Measurements from ENCODE around the gene JMJD8.

Gene JMJD8

GRCh38 chr16:711548-712320 lies 27.6 kb upstream of the JMJD8 start (continued):
- TF ChIP-seq ZNF398 (tag by site-specific recombination; IDR thresholded peaks at IDR 0.05) (no peak), ZBTB17 (tag by site-specific recombination; IDR thresholded peaks at IDR 0.05) (no peak), ZNF558 (tag by site-specific recombination; IDR thresholded peaks at IDR 0.05) (no peak), ZNF785 (tag by site-specific recombination; IDR thresholded peaks at IDR 0.05) (no peak), TCF7L2 (IDR thresholded peaks at IDR 0.05; ENCODE audit: borderline replicate concordance, low read depth, low read length) (no peak), ZNF561 (tag by site-specific recombination; IDR thresholded peaks at IDR 0.05; ENCODE audit: borderline replicate concordance) (peak; percentile 30; the same call in 1 of the 2 replicates), ZNF701 (tag by site-specific recombination; IDR thresholded peaks at IDR 0.05) (no peak), KLF9 (tag by site-specific recombination; IDR thresholded peaks at IDR 0.05; ENCODE audit: low read depth) (no peak; the same call in 1 of the 2 replicates), ZSCAN23 (tag by site-specific recombination; IDR thresholded peaks at IDR 0.05) (no peak), PATZ1 (tag by site-specific recombination; IDR thresholded peaks at IDR 0.05) (peak; percentile 62), ZBTB8A (tag by site-specific recombination; IDR thresholded peaks at IDR 0.05) (no peak; the same call in 1 of the 2 replicates), KLF8 (tag by site-specific recombination; IDR thresholded peaks at IDR 0.05) (no peak), ATF2 (tag by site-specific recombination; IDR thresholded peaks at IDR 0.05; ENCODE audit: low read depth) (no peak), ZNF843 (tag by site-specific recombination; IDR thresholded peaks at IDR 0.05) (no peak), ZNF248 (tag by site-specific recombination; IDR thresholded peaks at IDR 0.05) (no peak), ZNF571 (tag by site-specific recombination; IDR thresholded peaks at IDR 0.05) (no peak), SP2 (tag by site-specific recombination; IDR thresholded peaks at IDR 0.05) (0 out of 2 replicates have a peak, but pooled peaks have one; percentile 5), GFI1B (tag by site-specific recombination; IDR thresholded peaks at IDR 0.05) (no peak), ZNF324 (tag by site-specific recombination; IDR thresholded peaks at IDR 0.05) (no peak), ZNF473 (tag by site-specific recombination; IDR thresholded peaks at IDR 0.05) (no peak), ZNF518A (tag by site-specific recombination; conservative IDR thresholded peaks at IDR 0.05; ENCODE audit: low read depth) (no peak), GLI2 (tag by site-specific recombination; IDR thresholded peaks at IDR 0.05; ENCODE audit: borderline replicate concordance, low read depth) (no peak), ZNF76 (tag by site-specific recombination; IDR thresholded peaks at IDR 0.05; ENCODE audit: borderline replicate concordance, low read depth) (no peak), REPIN1 (tag by site-specific recombination; IDR thresholded peaks at IDR 0.05; ENCODE audit: low read depth) (no peak), ZNF19 (tag by site-specific recombination; IDR thresholded peaks at IDR 0.05; ENCODE audit: low read depth) (no peak), KLF16 (tag by site-specific recombination; IDR thresholded peaks at IDR 0.05) (0 out of 2 replicates have a peak, but pooled peaks have one; percentile 25), HOXC10 (CRISPR knock-in tag; IDR thresholded peaks at IDR 0.05) (no peak), SALL2 (tag by site-specific recombination; IDR thresholded peaks at IDR 0.05; ENCODE audit: borderline replicate concordance) (no peak), ZNF433 (tag by site-specific recombination; IDR thresholded peaks at IDR 0.05; ENCODE audit: low read depth) (no peak), HOXA7 (CRISPR knock-in tag; IDR thresholded peaks at IDR 0.05; ENCODE audit: borderline replicate concordance) (no peak), ZNF341 (tag by site-specific recombination; IDR thresholded peaks at IDR 0.05; ENCODE audit: low read depth) (no peak; the same call in 1 of the 2 replicates)

Data from HEK293 (cell line).